HG03103 (cell line): ENCODE results near the gene RUVBL1.

Experiments
- ATAC-seq: cut with Tn5 transposase; IDR thresholded peaks from one replicate; pipeline ENCODE4 v1.9.1; 2021; ENCODE audit warnings: low read depth; ENCODE audit not compliant: unreplicated experiment

Gene RUVBL1

DNA sequence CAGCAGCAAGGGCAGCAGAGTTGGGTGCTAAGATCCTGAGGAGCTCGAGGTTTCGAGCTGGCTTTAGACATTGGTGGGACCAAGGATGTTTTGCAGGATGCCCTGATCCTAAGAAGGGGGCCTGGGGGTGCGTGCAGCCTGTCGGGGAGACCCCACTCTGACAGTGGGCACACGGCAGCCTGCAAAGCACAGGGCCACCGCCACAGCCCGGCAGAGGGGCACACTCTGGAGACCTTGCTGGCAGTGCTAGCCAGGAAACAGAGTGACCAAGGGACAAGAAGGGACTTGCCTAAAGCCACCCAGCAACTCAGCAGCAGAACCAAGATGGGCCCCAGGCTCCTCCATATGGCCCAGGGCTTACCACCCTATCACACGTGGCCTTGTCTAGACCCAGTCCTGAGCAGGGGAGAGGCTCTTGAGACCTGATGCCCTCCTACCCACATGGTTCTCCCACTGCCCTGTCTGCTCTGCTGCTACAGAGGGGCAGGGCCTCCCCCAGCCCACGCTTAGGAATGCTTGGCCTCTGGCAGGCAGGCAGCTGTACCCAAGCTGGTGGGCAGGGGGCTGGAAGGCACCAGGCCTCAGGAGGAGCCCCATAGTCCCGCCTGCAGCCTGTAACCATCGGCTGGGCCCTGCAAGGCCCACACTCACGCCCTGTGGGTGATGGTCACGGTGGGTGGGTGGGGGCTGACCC, 52.6 kb downstream of the RUVBL1 start:
- ATAC-seq = no peak

DNA sequence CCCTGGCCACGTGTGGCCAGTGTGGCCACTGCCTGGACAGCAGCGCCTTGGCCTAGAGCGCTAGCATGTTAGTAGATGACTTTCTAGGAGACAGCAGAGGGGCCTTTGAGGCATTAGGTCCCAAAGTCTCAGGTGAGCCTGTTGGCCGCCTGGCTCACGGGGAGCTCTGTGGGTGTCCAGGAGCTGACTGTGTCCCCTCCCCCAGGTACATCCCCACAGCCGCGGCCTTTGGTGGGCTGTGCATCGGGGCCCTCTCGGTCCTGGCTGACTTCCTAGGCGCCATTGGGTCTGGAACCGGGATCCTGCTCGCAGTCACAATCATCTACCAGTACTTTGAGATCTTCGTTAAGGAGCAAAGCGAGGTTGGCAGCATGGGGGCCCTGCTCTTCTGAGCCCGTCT, 54.3 kb downstream of the RUVBL1 start:
- no peak for ATAC-seq

DNA sequence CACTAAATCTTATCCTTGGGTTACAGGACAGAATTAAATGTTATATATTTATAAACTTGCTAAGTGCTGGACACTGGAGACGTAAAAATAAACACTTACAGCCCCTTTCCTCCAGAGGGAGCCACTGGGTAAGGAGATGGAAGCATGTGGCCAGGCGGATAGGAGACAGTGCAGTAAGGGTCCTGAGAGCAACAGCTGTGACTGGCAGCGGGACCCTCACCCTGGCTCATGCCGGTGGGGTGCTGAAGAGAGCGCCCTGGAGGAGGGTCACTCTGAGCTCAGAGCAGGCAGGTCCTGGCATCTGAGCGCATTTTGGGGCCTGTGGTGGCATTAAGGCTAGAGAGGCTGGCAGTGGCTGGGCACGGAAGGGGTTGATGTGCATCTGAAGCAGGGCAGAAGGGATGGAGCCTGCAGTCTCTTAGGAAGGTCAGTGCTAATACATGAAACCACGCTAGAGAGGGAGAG, 55.4 kb downstream of the RUVBL1 start:
- no peak for ATAC-seq

DNA sequence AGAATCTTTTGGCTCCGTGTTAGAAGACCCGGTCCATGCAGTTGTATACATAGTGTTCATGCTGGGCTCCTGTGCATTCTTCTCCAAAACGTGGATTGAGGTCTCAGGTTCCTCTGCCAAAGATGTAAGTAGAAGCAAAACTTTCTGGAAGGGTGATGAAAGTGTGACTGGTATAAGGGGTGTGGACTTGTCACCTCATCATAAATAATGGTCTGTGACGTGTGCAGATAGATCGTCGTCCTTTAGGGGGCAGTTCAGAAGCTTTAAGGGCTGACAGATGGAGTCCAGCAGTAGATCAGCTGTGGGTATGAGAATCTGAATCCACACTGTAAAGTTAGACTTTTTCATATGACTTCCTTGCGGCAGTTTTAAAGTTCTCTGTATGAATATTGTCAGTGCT, 56.1 kb downstream of the RUVBL1 start:
- ATAC-seq = no peak

DNA sequence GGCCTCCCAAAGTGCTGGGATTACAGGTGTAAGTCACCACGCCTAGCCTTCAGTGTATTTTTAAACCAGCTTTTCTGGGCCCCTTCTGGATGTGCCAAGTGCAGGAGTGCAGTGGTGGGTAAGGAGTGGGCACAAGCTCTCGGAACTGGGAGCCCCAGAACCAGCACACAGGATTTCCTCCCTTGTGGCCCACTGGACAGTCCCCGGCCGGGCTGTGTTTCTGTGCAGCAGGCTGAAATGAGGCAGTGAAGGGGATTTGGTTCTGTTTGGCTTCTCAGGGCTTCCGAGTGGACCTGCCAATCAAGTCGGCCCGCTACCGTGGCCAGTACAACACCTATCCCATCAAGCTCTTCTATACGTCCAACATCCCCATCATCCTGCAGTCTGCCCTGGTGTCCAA, 56.9 kb downstream of the RUVBL1 start:
- ATAC-seq = no peak

DNA sequence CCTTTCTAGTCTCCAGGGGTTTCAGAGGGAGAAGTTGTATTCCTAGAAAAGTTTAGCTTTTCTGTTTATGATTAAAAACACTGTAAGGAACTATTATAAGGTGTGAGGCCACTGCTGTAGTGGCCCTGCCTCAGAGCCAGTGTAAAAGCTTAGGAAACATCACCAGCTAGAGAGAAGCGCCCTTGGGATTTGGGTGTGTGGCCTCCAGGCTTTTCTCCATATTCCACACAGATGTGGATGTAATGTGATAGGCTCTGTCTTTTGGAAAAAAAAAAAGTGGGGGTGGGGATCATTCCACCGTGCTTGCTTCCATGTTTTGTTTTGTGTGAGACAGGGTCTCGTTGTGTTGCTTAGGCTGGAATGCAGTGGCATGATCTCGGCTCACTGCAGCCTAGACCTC, 57.5 kb downstream of the RUVBL1 start:
- no peak for ATAC-seq

DNA sequence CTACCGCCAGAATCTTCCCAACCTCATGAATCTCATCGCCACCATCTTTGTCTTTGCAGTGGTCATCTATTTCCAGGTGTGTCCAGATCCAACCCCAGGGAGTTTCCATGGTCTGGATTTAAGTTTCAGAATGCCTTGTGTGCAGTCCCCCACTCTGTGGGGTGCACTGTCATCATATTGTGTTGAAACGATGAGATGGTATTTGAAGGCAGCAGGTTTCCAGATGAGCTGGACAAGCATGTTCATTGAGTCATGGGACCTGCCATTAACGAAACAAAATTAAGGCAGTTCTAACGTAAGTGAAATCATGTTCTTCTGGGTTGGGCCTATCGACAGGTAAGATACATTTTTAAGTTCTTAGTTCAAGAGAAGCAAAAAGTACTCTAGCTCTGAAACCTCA, 58.6 kb downstream of the RUVBL1 start:
- ATAC-seq = no peak

DNA sequence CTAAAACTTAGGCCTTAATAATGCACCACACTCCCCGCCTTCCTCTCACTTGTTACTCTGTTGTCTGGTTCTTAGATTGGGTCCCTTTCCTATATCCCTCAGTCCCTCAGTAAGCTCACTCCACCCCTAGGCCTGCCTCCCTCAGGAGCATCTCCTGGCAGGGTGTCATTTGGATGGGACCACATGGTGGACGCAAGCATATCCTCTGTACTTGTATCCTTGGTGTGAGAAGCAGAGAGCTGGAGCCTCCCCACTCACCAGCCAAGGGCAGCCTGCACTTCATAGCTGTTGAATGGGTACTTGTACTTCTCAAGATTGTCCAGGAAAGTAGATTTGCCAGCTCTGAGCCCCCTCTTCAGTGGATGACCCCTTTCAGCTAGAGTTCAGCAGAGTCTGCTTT, 59.7 kb downstream of the RUVBL1 start:
- ATAC-seq = no peak

DNA sequence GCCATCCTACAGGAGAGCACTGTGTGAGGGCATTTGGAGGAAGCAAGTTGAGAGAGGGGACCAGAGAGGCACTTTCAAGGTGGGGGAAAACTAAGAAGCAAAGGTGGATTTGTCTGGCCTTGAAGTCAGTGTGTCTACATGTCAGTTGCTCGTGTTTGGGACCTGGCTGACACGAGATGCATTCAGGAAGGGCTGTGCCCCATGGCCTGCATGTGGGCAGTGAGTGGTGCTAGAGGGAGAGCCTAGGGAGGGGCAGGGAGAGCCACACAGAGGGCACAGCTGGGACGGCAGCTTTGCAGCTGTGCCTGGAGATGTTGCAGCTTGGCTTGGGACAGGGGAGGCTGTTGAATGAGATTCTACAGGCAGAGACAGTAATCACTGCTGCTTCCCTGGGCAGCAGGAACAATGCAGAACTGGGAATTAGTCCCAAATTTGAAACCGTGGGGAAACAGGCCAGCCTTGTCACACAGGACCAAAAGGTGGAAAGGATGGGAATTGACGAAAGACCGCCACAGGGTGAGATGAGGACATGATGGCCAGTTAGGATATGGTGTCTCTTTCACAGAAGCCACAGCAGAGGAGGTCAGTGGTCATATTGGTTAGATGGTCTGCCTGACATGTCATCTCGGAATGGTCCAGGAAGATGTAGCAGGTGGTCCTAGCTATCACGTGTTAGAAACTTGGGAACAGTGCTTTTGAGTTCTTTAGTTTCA, 61.4 kb downstream of the RUVBL1 start:
- ATAC-seq = no peak

DNA sequence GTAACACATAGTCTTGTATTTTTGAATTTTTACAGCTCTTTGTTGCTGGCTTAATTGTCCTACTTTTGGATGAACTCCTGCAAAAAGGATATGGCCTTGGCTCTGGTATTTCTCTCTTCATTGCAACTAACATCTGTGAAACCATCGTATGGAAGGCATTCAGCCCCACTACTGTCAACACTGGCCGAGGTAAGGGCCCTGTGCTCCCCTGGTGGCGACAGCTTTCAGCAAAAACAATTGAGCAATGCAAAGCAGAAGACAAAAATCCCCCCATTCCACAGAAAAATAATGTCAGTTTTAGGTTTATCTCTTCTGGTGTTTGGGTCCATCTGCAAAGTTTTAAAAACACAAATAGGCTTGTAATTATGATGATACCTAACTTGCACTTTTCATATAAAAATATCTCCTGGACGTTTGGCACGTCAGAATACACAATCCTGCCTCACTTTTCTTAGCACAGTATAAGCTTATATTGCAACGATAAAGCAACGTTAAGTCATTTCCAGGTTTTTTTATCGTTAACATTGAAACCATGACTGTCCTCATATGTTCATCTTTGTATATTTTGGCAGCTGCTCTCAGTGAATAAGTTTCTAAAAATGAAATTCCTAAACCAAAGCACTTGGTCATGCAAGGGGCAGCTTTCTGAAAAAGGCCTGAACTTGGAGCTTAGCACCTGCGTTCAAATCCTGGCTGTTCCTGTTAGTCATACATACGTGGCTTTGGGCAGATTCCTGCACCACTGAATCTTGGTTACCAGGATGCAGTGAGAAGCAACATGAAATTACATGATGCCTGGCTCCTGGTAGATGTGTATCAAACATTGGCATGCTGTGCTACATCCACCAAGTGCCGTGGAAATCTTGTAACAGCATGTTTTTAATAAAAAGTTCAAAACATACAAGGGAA, 62.9 kb downstream of the RUVBL1 start:
- no peak for ATAC-seq

DNA sequence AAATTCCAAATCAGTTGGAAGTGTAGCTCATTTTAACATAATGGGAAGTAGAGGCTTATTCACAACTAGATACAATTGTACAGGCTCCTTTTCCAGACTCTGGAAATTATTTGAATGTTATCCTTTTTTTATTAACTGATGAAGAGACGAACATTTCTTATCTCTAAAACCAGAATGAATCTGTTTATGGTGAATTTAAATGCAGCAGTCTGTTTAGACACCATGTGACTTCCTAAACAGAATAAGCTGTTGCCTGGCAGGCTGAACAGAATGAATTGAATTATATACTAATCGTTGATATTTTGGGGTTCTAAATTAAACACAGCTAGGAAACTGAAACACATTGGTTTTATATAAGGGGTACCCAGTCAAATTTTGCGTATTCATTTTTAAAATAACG, 67.4 kb downstream of the RUVBL1 start:
- no peak for ATAC-seq

DNA sequence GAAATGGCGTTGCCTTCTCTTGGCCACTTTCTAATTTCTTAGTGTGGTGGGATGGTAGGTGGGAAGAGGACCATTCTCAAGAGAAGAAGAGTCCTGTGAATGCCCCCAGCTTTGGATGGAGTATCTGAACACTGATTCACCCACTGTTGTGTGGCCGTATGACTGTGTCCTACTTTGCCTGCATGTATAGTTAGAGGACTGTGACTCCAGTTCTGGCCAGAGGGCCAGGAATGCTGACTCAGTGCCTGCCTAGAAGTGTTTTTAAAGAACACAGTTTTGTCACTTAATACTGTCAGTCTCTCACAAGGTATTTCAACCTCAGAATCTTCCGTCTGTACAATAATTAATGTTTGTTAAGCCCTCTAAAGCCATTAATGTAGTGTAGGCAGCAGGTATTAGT, 69.2 kb downstream of the RUVBL1 start:
- ATAC-seq = no peak

DNA sequence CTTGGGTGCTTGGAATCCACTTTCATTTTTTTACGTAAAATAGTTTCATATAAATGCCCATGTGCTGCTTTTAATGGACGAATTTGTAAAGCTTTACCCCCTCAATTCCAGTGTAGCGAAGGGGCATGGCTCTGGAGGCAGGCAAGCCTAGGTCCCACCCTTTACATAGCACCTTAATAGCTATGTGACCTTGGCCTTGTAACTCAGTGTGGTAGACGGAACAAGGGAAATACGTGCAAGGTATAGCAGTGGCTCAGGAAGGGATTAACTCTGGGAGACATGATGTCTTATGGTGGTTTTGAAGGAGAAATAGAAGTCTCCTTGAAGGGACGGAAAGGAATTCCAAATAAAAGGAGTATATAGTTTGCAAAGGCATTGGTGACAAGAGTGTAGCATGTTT, 70.0 kb downstream of the RUVBL1 start:
- ATAC-seq = no peak

DNA sequence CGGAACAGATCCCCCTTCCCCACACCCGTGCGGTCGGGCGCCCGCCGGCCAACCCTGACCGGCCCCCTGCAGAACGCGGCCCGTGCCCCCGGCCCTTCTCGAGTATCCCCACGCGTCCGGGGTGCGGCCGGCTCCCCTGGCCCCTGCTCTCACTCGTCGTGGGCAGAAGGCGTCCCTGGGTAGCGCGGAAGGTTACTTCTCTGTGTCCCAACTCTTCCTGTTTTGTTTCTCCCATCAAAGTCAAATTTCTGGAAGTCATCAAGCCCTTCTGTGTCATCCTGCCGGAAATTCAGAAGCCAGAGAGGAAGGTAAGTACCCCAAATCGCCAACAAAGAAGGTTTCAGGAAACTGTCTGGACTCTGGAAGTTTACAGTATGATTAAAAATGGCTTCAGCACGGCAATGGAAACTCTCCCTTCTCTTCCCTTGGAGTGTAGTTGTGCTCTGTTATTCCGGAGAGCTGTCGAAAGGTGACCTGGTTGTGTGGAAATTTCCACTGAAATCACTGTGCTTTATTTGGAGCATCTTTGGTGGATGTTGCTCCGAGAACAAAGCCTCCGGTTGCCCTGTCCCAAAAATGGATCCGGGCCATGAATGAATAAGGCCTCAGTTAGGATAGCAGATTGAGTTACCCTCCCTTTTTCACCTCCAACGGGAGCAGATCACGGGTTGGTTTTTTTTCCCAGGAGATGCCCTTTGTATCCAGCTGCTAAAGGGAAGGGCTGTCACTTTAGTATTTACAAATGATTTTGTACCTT, 70.8 kb downstream of the RUVBL1 start:
- ATAC-seq = no peak

DNA sequence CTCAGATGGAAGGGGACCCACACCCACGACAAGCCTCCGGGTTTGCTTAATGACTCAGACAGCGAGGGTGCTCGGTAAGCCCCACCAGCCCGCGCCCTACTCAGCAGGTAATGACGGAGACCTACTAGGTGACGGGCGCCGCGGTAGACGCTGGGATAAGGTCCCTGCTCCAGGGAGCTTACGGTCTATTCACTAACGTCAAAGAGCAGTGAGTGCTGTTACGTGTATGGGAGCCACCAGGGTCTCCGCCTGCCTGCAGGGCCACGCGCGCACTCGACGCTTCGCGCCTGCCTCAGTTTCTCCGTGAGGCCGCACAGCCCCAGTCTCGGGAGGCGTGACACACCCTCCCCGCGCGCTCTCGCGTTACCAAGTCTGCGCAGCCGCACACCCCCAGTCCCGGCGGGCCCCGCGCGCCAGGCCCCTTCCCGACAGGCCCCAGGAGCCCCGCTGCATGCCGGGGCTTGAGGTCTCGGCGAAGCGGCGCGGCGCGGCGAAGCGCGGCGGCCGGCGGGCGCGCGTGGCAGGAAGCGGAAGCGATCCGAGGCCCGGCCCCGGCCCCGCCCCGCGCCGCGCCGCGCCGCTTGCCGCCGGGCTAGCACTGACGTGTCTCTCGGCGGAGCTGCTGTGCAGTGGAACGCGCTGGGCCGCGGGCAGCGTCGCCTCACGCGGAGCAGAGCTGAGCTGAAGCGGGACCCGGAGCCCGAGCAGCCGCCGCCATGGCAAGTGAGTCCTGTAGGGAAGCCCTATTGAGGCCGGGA, 71.6 kb downstream of the RUVBL1 start, which contains the start of gene SEC61A1:
Gene SEC61A1 (plus strand): TSS at position 601 of the 758 bp plus-strand sequence. CDS start 116 bp downstream, at position 717.
- peak; percentile 92 for ATAC-seq

DNA sequence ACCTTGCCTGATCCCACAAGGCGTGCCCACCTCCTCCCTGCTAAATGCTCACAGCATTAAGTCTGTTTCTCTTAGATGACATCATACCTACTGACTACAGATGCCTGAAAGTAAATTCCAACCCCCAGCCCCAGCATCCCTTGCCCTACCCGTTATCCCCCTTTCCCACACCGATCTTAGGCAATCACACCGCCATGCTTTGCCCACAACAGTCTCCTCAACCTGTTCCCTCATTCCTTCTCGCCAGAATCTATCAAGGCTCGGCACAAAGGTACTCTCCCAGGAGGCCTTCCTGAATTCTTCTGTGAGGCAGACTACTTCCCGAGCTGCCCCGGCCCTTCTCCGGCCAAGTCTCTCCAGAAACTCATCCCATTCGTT, 72.2 kb downstream of the RUVBL1 start:
- no peak for ATAC-seq

DNA sequence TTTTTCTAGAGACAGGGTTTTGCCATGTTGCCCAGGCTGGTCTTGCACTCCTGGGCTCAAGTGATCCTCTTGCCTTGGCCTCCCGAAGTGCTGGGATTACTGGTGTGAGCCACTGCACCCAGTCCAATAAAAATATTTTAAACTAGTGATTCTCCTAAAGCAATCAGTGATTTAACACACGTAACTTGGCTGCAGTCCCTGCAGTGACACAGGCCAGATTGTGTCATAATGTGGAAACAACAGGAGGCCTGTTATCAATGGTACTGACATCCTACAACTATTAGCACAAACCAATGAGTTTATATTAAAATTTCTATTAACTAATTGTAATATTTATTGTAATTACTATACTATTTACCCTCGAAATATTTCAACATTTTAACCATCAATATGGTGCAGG, 73.0 kb downstream of the RUVBL1 start:
- ATAC-seq = no peak

DNA sequence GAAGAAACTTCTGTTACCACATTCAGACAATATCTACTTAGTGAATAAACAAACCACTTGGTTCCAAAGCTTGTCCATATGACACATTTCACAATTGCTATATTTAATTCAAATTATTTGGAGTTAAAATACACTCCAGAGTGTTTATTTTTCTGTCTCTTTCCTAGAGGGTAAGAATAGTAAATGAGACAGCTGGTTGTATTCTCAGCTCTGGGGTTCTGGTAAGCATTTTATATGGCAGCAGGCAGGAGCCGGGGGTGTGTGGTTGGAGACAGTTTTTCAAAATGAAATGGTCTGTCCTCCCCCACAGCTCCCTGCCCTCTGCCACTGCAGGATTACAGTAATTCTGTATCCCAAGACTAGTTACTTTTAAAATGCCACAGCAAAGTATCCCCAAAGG, 82.3 kb downstream of the RUVBL1 start:
- no peak for ATAC-seq

DNA sequence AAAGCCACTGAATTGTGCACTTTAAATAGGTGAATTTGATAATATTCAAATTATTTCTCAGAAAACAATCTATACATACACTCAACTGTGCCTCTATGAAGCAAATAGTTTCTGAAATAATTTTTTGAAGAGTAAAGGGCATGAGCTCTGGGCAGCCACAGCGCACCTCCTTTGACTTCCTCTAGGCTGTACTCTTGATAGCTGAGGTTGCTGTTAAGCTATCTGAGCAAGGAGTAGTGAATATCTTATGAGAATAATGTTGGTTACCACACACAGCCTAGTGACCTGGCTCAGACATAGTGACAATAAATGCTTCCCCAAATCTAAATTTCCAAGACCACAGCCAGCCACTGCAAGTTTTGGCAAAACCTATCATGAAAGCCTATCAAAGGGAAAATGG, 83.0 kb downstream of the RUVBL1 start:
- no peak for ATAC-seq

DNA sequence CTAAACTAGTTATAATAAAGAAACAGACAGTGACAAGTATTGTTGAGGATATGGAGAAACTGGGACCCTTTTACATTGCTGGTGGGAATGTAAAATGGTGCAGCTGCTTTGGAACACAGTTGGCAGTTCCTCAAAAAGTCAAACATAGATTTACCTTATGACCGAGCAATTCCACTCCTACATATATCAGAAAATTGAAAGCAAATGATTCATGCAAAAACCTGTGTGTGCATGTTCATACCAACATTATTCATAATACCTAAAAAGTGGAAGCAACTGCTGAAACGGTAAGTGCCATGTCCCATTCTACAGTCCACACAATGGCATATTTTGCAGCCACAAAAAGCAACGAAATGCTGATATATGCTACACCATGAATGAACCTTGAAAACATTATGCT, 83.6 kb downstream of the RUVBL1 start:
- ATAC-seq = no peak
